Measurements from ENCODE around the gene ARF1. TPM values are rescaled to one million over a fixed set of nuclear protein-coding genes. Genes with fewer than 3 reads are reported as not detected.

Gene ARF1
- total RNA-seq, 1 donor from 2014 or later, result 213 TPM

DNA sequence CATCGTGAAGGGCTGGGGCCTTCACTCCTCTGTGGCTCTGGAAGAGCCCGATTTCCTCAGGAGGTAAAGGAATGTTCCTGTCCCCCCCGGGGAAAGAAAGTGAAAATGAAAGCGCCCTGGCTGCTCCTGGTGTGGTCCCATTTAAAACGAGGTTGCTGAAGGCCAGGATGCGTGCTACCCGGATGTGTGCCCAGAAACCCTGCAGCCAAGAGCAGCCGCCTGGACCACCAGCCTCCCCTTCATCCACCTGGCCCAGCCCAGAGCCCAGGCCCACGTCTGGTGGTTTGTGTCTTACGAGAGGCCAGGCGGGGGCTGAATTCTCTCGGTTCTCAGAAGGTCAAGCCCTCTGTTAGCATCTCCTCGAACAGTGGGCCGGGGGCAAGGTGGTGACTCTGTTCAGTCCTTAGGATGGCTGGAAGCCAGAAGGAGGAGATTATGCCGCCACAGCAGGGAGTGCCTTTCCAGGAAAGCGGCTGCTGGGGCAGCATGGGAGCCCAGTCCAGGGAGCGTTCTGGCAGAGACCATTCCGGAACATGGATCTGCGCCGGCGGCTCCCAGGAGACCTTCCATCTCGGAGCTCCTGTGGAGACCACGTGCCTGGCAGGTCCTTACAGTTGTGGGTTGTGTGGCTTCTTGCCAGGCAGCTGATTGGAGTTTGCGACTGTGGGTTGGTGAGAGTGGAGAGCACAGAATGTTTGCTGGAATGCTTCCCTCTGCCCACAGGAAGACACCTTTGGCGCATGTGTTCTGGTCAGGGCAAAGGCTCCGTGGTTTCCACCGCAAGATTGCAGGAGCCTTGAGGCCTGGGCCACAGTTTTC lies 58.9 kb downstream of the ARF1 start:
- ChIA-PET POLR2A (interaction anchor here (1.5 to 5.1 kb wide), 3 partner anchors 24 to 72 kb away, joined by 4 to 134 read pairs (median 17); partner anchors contain the start of gene IBA57), CTCF (interaction anchor here (1.4 kb wide), 1 partner anchor 24 kb away, joined by 12 read pairs; the partner anchor contains the start of gene IBA57)
- H3K27me3 Mint-ChIP-seq, result no peaks in the 10 kb centered on the region
- TF ChIP-seq, protein P1, sequence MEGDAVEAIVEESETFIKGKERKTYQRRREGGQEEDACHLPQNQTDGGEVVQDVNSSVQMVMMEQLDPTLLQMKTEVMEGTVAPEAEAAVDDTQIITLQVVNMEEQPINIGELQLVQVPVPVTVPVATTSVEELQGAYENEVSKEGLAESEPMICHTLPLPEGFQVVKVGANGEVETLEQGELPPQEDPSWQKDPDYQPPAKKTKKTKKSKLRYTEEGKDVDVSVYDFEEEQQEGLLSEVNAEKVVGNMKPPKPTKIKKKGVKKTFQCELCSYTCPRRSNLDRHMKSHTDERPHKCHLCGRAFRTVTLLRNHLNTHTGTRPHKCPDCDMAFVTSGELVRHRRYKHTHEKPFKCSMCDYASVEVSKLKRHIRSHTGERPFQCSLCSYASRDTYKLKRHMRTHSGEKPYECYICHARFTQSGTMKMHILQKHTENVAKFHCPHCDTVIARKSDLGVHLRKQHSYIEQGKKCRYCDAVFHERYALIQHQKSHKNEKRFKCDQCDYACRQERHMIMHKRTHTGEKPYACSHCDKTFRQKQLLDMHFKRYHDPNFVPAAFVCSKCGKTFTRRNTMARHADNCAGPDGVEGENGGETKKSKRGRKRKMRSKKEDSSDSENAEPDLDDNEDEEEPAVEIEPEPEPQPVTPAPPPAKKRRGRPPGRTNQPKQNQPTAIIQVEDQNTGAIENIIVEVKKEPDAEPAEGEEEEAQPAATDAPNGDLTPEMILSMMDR (IDR thresholded peaks at IDR 0.05), result no peak
- intact Hi-C loops (cut with micrococcal nuclease), result loop anchor here (2.0 kb wide), 2 partner anchors 33 to 265 kb away; partner anchors contain the start of gene TRIM11
- peak overlapping the region; percentile 96 for H3K4me3 Mint-ChIP-seq
- H3K9me3 Mint-ChIP-seq, result no peaks in the 10 kb centered on the region
- H3K27ac Mint-ChIP-seq, result peak overlapping the region; percentile 99
- peaks cover 13% of the 10 kb centered on the region for H3K36me3 Mint-ChIP-seq (ENCODE audit: low read depth)
- no peak for ATAC-seq (ENCODE audit: low read depth)
- no peak for DNase-seq
- peaks cover 69% of the 10 kb centered on the region for H3K4me1 Mint-ChIP-seq

DNA sequence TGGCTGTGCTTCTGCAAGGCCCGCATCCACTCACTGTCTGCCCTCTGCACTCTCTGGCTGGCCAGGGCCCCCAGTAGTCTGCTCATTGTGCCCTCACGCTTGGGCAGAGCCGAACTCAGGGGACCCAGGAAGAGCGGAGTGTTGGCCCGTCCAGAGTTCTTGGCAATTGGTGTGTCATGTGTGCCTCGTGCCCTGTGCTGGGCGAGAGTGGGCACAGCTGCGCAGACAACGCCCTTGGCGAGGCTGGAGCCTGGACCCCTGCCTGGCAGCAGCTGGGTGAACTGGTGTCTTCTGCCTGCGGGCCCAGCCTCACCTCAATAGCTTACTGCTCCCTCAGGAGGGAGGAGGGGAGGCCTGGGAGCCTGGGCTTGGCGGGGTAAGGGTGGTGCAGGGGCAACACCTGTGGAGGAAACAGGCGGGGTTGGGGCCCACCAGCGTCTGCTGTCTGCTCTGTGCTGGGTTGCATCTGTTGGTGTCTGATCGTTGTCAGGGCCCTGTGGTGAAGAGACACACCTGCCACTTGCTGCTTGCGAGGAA lies 59.7 kb downstream of the ARF1 start:
- intact Hi-C loops (cut with micrococcal nuclease), result no loop called here
- Mint-ChIP-seq H3K4me3 (no peak overlapping the region), H3K9me3 (no peaks in the 10 kb centered on the region), H3K27me3 (no peaks in the 10 kb centered on the region), H3K4me1 (peaks cover 61% of the 10 kb centered on the region), H3K27ac (no peak overlapping the region), H3K36me3 (ENCODE audit: low read depth) (peaks cover 18% of the 10 kb centered on the region)
- POLR2A ChIA-PET, result interaction anchor here (2.1 kb wide), 1 partner anchor 23 kb away, joined by 17 read pairs; the partner anchor contains the start of gene IBA57
- CTCF ChIA-PET, result interaction anchor here (1.5 kb wide), 1 partner anchor 23 kb away, joined by 4 read pairs; the partner anchor contains the start of gene IBA57
- DNase-seq, result no peak
- TF ChIP-seq, protein P1 (IDR thresholded peaks at IDR 0.05), result no peak
- ATAC-seq (ENCODE audit: low read depth), result no peak

DNA sequence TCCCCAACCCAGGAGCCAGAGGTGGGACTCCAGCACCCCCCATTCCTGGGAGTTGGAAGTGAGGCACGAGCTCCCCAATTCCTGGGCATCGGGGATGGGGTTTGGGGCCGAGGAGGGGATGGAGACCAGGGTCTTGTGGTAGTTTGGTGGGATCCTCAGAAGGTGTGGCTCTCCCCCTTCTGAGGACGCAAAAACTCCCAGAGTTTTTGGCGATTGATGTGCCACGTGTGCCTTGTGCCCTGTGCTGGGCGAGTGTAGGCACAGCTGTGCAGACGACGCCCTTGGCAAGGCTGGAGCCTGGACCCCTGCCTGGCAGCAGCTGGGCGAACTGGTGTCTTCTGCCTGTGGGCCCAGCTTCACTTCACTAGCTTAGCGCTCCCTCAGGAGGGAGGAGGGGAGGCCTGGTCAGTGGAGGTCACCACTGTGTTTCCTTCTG lies 60.2 kb downstream of the ARF1 start:
- peaks cover 22% of the 10 kb centered on the region for H3K36me3 Mint-ChIP-seq (ENCODE audit: low read depth)
- ChIA-PET POLR2A (interaction anchor here (2.1 kb wide), 1 partner anchor 23 kb away, joined by 17 read pairs; the partner anchor contains the start of gene IBA57), CTCF (interaction anchor here (1.0 to 1.5 kb wide), 2 partner anchors 12 to 22 kb away, joined by 3 to 4 read pairs; partner anchors contain the start of gene IBA57)
- H3K27ac Mint-ChIP-seq, result no peak overlapping the region
- peaks cover 56% of the 10 kb centered on the region for H3K4me1 Mint-ChIP-seq
- DNase-seq (no peak), ATAC-seq (ENCODE audit: low read depth) (no peak)
- TF ChIP-seq, protein P1 (IDR thresholded peaks at IDR 0.05), result no peak
- H3K9me3 Mint-ChIP-seq, result no peaks in the 10 kb centered on the region
- H3K4me3 Mint-ChIP-seq, result no peak overlapping the region
- intact Hi-C loops (cut with micrococcal nuclease), result no loop called here
- no peaks in the 10 kb centered on the region for H3K27me3 Mint-ChIP-seq

DNA sequence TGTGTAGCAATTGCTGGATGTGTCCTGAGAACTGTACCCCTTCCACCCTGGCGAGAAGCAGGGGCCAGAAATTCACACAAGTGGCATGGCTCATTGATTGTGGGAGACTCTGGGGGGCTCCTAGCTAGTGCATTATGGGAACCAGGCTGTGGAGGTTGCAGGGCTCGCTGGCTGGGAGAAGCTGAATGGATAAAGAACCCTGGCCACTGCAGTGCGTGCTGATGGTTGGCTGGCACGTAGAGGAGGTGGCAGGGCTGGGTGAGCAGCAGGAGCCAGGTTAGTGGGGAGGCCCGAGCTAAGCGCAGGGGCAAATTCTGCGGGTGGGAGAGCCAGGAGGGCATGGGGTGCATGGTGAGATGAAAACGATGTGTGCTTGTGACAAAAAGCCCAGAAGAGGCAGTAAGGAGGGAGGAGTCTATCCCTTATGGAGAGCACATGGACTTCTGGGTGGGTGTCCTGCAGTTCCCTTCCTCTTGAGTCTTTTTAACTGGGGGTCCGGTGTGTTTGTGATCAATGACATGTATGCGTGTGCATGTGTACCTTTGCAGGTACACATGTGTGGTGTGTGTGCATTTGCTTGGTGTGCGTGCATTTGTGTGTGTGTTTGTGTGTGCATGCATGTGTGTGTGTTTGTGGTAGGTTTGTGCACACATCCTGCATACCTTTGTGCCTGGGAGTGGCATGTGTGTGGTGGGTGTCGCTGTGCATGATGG lies 61.1 kb downstream of the ARF1 start:
- Mint-ChIP-seq H3K4me1 (peaks cover 47% of the 10 kb centered on the region), H3K9me3 (no peaks in the 10 kb centered on the region), H3K27me3 (no peaks in the 10 kb centered on the region), H3K36me3 (ENCODE audit: low read depth) (peaks cover 26% of the 10 kb centered on the region), H3K27ac (no peak overlapping the region), H3K4me3 (no peak overlapping the region)
- intact Hi-C loops (cut with micrococcal nuclease), result no loop called here
- ChIA-PET POLR2A (interaction anchor here (2.0 to 2.1 kb wide), 2 partner anchors 22 kb away, joined by 6 to 17 read pairs; partner anchors contain the start of gene IBA57), CTCF (interaction anchor here (1.0 to 1.5 kb wide), 2 partner anchors 13 to 21 kb away, joined by 3 to 4 read pairs; partner anchors contain the start of gene IBA57)
- DNase-seq (no peak), ATAC-seq (ENCODE audit: low read depth) (no peak)
- TF ChIP-seq, protein P1 (IDR thresholded peaks at IDR 0.05), result no peak

Data from activated B cell treated with CpG ODN at 0.5 μM for 24 hours (primary cell).